CD4-positive, CD25-positive, alpha-beta regulatory T cell (primary cell): ENCODE results near the gene BPIFA1. TPM values are rescaled to one million over a fixed set of nuclear protein-coding genes. Genes with fewer than 3 reads are reported as not detected.

Experiments used
- ATAC-seq, 2 donors: fragments of 150-1000 bp; cut with Tn5 transposase; one replicate each; pipeline ENCODE4 v1.10.0; 2021; ENCODE audit warnings: low read depth in 2 of 2, moderate number of reproducible peaks in 2 of 2, moderate library complexity in 1 of 2
- DNase-seq, 3 donors: peaks; one replicate each; pipeline versions ENCODE4 v3.0.0 to v3.0.0-alpha.2; 2012 to 2022; ENCODE audit warnings: mixed read lengths in 1 of 3
- H3K27ac ChIP-seq: one replicate; pipeline ENCODE4 v1.7.0; 2013; ENCODE audit warnings: mild to moderate bottlenecking, low read length; ENCODE audit not compliant: insufficient read depth, poor library complexity, severe bottlenecking
- H3K27me3 ChIP-seq: one replicate; pipeline ENCODE4 v1.7.0; 2013; ENCODE audit warnings: low read length; ENCODE audit not compliant: control insufficient read depth, insufficient read depth
- H3K36me3 ChIP-seq: one replicate; pipeline ENCODE4 v1.7.0; 2013; ENCODE audit warnings: mild to moderate bottlenecking, low read length, moderate library complexity; ENCODE audit not compliant: control insufficient read depth, insufficient read depth
- H3K4me1 ChIP-seq: 2 replicates; pipeline ENCODE4 v1.7.0; 2013; ENCODE audit warnings: mild to moderate bottlenecking, low read length; ENCODE audit not compliant: insufficient read depth, control insufficient read depth, poor library complexity, severe bottlenecking
- H3K4me3 ChIP-seq: one replicate; pipeline ENCODE4 v1.7.0; 2013; ENCODE audit warnings: low read depth, mild to moderate bottlenecking, low read length, moderate library complexity
- H3K9me3 ChIP-seq, 2 experiments: 1 replicate in 1 of 2; 2 replicates in 1 of 2; pipeline ENCODE4 v1.7.0; 2013; ENCODE audit warnings: low read length in 2 of 2, mild to moderate bottlenecking in 1 of 2, moderate library complexity in 1 of 2; ENCODE audit not compliant: control insufficient read depth in 2 of 2
- H3K27ac Mint-ChIP-seq, 3 donors: one replicate each; pipeline ENCODE4 v1.8.0; 2020 to 2022; ENCODE audit warnings: mild to moderate bottlenecking in 3 of 3, mixed read lengths in 3 of 3, moderate library complexity in 2 of 3
- H3K27me3 Mint-ChIP-seq: one replicate; pipeline ENCODE4 v1.8.0; 2022; ENCODE audit warnings: mild to moderate bottlenecking, mixed read lengths
- H3K36me3 Mint-ChIP-seq: one replicate; pipeline ENCODE4 v1.8.0; 2020; ENCODE audit warnings: mixed read lengths
- H3K4me1 Mint-ChIP-seq, 4 donors: one replicate each; pipeline ENCODE4 v1.8.0; 2020 to 2022; ENCODE audit warnings: mixed read lengths in 4 of 4, mild to moderate bottlenecking in 1 of 4
- H3K4me3 Mint-ChIP-seq, 4 donors: one replicate each; pipeline ENCODE4 v1.8.0; 2020 to 2022; ENCODE audit warnings: mild to moderate bottlenecking in 4 of 4, mixed read lengths in 4 of 4, moderate library complexity in 3 of 4
- H3K9me3 Mint-ChIP-seq, 7 donors: one replicate each; pipeline ENCODE4 v1.8.0; 2020 to 2022; ENCODE audit warnings: mixed read lengths in 7 of 7, mild to moderate bottlenecking in 3 of 7, moderate library complexity in 2 of 7
- polyA plus RNA-seq, 4 donors: library from polyadenylated mRNA; unstranded; fragments of 300-500 nt; fragmentation: Illumina TruSeq; gene quantifications; one replicate each; pipeline ENCODE4 v1.2.3, GENCODE V29; 2021
- total RNA-seq: library from RNA; stranded (reverse); gene quantifications from one replicate; pipeline ENCODE4 v1.2.3, GENCODE V29; 2022

Gene BPIFA1
- total and polyA plus RNA-seq, 5 donors from 2014 or later: not detected

GRCh38 chr20:33240923-33241322 is 5.1 kb downstream of the BPIFA1 start:
- no peaks in the 10 kb centered on the region for H3K4me1 Mint-ChIP-seq
- Histone ChIP-seq H3K9me3 (no peaks in the 10 kb centered on the region), H3K4me3 (no peak overlapping the region), H3K36me3 (no peaks in the 10 kb centered on the region), H3K27me3 (no peaks in the 10 kb centered on the region), H3K4me1 (no peaks in the 10 kb centered on the region), H3K27ac (no peak overlapping the region)
- peaks cover under 1% of the 10 kb centered on the region for H3K27me3 Mint-ChIP-seq
- no peak overlapping the region for H3K4me3 Mint-ChIP-seq
- H3K36me3 Mint-ChIP-seq: no peaks in the 10 kb centered on the region
- ATAC-seq (no peak), DNase-seq (no peak)
- H3K27ac Mint-ChIP-seq: no peak overlapping the region
- H3K9me3 Mint-ChIP-seq: peaks cover 0 to 1% (median 0%) of the 10 kb centered on the region in 7 donors

- no peaks in the 10 kb centered on the region for H3K36me3 Mint-ChIP-seq
- DNase-seq (no peak), ATAC-seq (no peak)
- no peaks in the 10 kb centered on the region for H3K4me1 ChIP-seq
- no peaks in the 10 kb centered on the region for H3K9me3 ChIP-seq
- H3K27ac ChIP-seq: no peak overlapping the region
- H3K27ac Mint-ChIP-seq: no peak overlapping the region
- no peaks in the 10 kb centered on the region for H3K4me1 Mint-ChIP-seq
- H3K4me3 ChIP-seq: no peak overlapping the region
- H3K27me3 Mint-ChIP-seq: no peaks in the 10 kb centered on the region
- H3K4me3 Mint-ChIP-seq: no peak overlapping the region
- peaks cover 0 to 1% (median 0%) of the 10 kb centered on the region in 7 donors for H3K9me3 Mint-ChIP-seq
- peaks cover 1% of the 10 kb centered on the region for H3K27me3 ChIP-seq
- H3K36me3 ChIP-seq: no peaks in the 10 kb centered on the region
Observed at GRCh38 chr20:33242319-33243100, 6.7 kb downstream of the BPIFA1 start.

- no peaks in the 10 kb centered on the region for H3K4me1 ChIP-seq
- ATAC-seq (no peak), DNase-seq (no peak)
- no peak overlapping the region for H3K4me3 ChIP-seq
- Mint-ChIP-seq H3K9me3 (no peaks in the 10 kb centered on the region), H3K4me1 (no peaks in the 10 kb centered on the region), H3K4me3 (no peak overlapping the region), H3K36me3 (no peaks in the 10 kb centered on the region), H3K27me3 (no peaks in the 10 kb centered on the region), H3K27ac (no peak overlapping the region)
- no peak overlapping the region for H3K27ac ChIP-seq
- peaks cover 3% of the 10 kb centered on the region for H3K27me3 ChIP-seq
- no peaks in the 10 kb centered on the region for H3K9me3 ChIP-seq
- H3K36me3 ChIP-seq: no peaks in the 10 kb centered on the region
Observed at GRCh38 chr20:33246077-33246476, 10.3 kb downstream of the BPIFA1 start.

- Mint-ChIP-seq H3K36me3 (no peaks in the 10 kb centered on the region), H3K9me3 (no peaks in the 10 kb centered on the region), H3K27ac (no peak overlapping the region), H3K27me3 (no peaks in the 10 kb centered on the region), H3K4me3 (no peak overlapping the region), H3K4me1 (no peaks in the 10 kb centered on the region)
- H3K9me3 ChIP-seq: no peaks in the 10 kb centered on the region
- H3K4me1 ChIP-seq: no peaks in the 10 kb centered on the region
- ATAC-seq (no peak), DNase-seq (no peak)
- H3K27ac ChIP-seq: no peak overlapping the region
- no peak overlapping the region for H3K4me3 ChIP-seq
- H3K27me3 ChIP-seq: peaks cover 6% of the 10 kb centered on the region
- H3K36me3 ChIP-seq: no peaks in the 10 kb centered on the region
Observed at GRCh38 chr20:33249456-33249855, 13.7 kb downstream of the BPIFA1 start.

- ATAC-seq (no peak), DNase-seq (no peak)
- Mint-ChIP-seq H3K27me3 (no peaks in the 10 kb centered on the region), H3K4me1 (no peaks in the 10 kb centered on the region), H3K4me3 (no peak overlapping the region), H3K27ac (no peak overlapping the region), H3K9me3 (peaks cover 0 to 1% (median 0%) of the 10 kb centered on the region in 7 donors), H3K36me3 (no peaks in the 10 kb centered on the region)
- Histone ChIP-seq H3K36me3 (no peaks in the 10 kb centered on the region), H3K9me3 (no peaks in the 10 kb centered on the region), H3K4me3 (no peak overlapping the region), H3K4me1 (no peaks in the 10 kb centered on the region), H3K27ac (no peak overlapping the region), H3K27me3 (peaks cover 6% of the 10 kb centered on the region)
Observed at GRCh38 chr20:33250666-33251065, 14.9 kb downstream of the BPIFA1 start.

- Mint-ChIP-seq H3K4me3 (no peak overlapping the region), H3K27me3 (peaks cover 7% of the 10 kb centered on the region), H3K36me3 (no peaks in the 10 kb centered on the region), H3K9me3 (peaks cover 0 to 1% (median 0%) of the 10 kb centered on the region in 7 donors), H3K27ac (no peak overlapping the region), H3K4me1 (no peaks in the 10 kb centered on the region)
- DNase-seq (no peak), ATAC-seq (no peak)
- Histone ChIP-seq H3K4me1 (no peaks in the 10 kb centered on the region), H3K27ac (no peak overlapping the region), H3K9me3 (no peaks in the 10 kb centered on the region), H3K27me3 (peaks cover 10% of the 10 kb centered on the region), H3K36me3 (no peaks in the 10 kb centered on the region), H3K4me3 (no peak overlapping the region)
Observed at GRCh38 chr20:33251496-33251895, 15.7 kb downstream of the BPIFA1 start.

- H3K9me3 Mint-ChIP-seq: peaks cover 0 to 1% (median 0%) of the 10 kb centered on the region in 7 donors
- H3K4me1 Mint-ChIP-seq: no peaks in the 10 kb centered on the region
- H3K36me3 ChIP-seq: no peaks in the 10 kb centered on the region
- no peak overlapping the region for H3K27ac Mint-ChIP-seq
- no peak for DNase-seq
- H3K4me3 Mint-ChIP-seq: peak overlapping the region in 1 of 4 donors; percentile 11
- peaks cover 14% of the 10 kb centered on the region for H3K27me3 Mint-ChIP-seq
- H3K27ac ChIP-seq: no peak overlapping the region
- no peaks in the 10 kb centered on the region for H3K4me1 ChIP-seq
- no peaks in the 10 kb centered on the region for H3K36me3 Mint-ChIP-seq
- H3K27me3 ChIP-seq: peaks cover 12% of the 10 kb centered on the region
- no peak for ATAC-seq
- no peaks in the 10 kb centered on the region for H3K9me3 ChIP-seq
- no peak overlapping the region for H3K4me3 ChIP-seq
Observed at GRCh38 chr20:33252460-33252859, 16.7 kb downstream of the BPIFA1 start.

- Mint-ChIP-seq H3K27ac (no peak overlapping the region), H3K9me3 (peaks cover 0 to 1% (median 0%) of the 10 kb centered on the region in 7 donors), H3K36me3 (no peaks in the 10 kb centered on the region), H3K4me3 (no peak overlapping the region), H3K27me3 (peaks cover 18% of the 10 kb centered on the region), H3K4me1 (no peaks in the 10 kb centered on the region)
- no peaks in the 10 kb centered on the region for H3K36me3 ChIP-seq
- no peak overlapping the region for H3K4me3 ChIP-seq
- no peak overlapping the region for H3K27ac ChIP-seq
- H3K9me3 ChIP-seq: no peaks in the 10 kb centered on the region
- H3K27me3 ChIP-seq: peaks cover 10% of the 10 kb centered on the region
- no peak for ATAC-seq
- DNase-seq: no peak
- no peaks in the 10 kb centered on the region for H3K4me1 ChIP-seq
Observed at GRCh38 chr20:33255005-33255404, 19.2 kb downstream of the BPIFA1 start.
